Measurements from ENCODE around the gene SEZ6.

SEZ6 gene

DNA sequence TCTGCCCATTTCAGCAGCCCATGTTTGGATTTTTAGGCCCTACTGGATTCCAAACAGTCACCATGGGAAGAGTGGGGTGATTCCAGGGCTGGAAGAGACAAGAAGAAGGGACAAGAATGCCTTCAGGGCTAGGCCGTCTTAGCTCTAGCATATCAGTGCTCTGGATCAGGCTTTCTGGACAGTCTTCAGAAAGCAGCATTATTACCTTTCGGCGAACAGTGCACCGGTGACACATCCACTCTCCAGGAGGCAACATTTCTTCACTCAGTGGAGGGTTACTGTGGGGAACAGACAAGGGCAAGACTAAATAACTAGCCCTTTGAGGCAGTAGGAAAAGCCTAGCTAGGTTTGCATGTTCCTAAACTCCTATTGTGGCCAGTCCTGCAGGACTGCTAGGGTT is 79.0 kb downstream of the SEZ6 start:
- no peaks in the 10 kb centered on the region for H3K9me3 ChIP-seq (ENCODE audit: control insufficient read depth, low read length)
- no peak overlapping the region for H3K9ac ChIP-seq
- H3K4me2 ChIP-seq (ENCODE audit: low read length), result no peak overlapping the region
- no peak for TF ChIP-seq CTCF (IDR thresholded peaks at IDR 0.05)
- H3K27ac ChIP-seq, result no peak overlapping the region
- peaks cover 53% of the 10 kb centered on the region for H3K79me2 ChIP-seq
- no peak overlapping the region for H3K4me3 ChIP-seq (ENCODE audit: low read depth, low read length)
- H3K4me1 ChIP-seq, result peaks cover 6% of the 10 kb centered on the region
- H3K27me3 ChIP-seq (ENCODE audit: control insufficient read depth, insufficient read depth, low read length), result no peaks in the 10 kb centered on the region
- no peak overlapping the region for H2AFZ ChIP-seq
- H3K36me3 ChIP-seq (ENCODE audit: control insufficient read depth, insufficient read depth, low read length), result no peaks in the 10 kb centered on the region

DNA sequence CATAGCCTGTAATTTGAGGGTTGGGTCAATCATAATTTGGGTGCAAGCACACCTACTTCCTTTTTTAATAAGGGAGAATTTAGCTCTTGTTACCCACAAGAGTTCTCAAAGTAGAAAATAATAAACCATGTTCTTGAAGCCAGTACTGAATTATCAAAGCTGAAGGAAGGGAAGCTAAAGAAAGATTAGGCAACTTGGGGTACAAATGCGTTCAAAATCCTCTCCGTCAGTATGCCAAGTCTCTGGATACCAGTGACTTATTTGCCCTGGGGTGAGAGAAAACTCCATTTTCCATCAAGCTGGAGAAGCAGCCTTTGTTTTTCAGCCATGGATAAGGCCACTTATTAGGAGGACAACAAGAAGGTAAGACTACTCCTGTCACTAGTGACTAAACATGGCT is 79.5 kb downstream of the SEZ6 start:
- Histone ChIP-seq H3K9me3 (ENCODE audit: control insufficient read depth, low read length) (no peaks in the 10 kb centered on the region), H3K79me2 (peaks cover 49% of the 10 kb centered on the region), H3K27me3 (ENCODE audit: control insufficient read depth, insufficient read depth, low read length) (no peaks in the 10 kb centered on the region), H2AFZ (no peak overlapping the region), H3K4me3 (ENCODE audit: low read depth, low read length) (no peak overlapping the region), H3K36me3 (ENCODE audit: control insufficient read depth, insufficient read depth, low read length) (no peaks in the 10 kb centered on the region), H3K4me1 (peaks cover 6% of the 10 kb centered on the region), H3K9ac (no peak overlapping the region), H3K4me2 (ENCODE audit: low read length) (no peak overlapping the region), H3K27ac (peak overlapping the region; percentile 19)
- no peak for TF ChIP-seq CTCF (IDR thresholded peaks at IDR 0.05)

GRCh38 chr17:28925912-28926365 is 79.9 kb downstream of the SEZ6 start:
- Histone ChIP-seq H3K9me3 (ENCODE audit: control insufficient read depth, low read length) (no peaks in the 10 kb centered on the region), H3K36me3 (ENCODE audit: control insufficient read depth, insufficient read depth, low read length) (no peaks in the 10 kb centered on the region), H3K79me2 (peaks cover 47% of the 10 kb centered on the region), H3K27me3 (ENCODE audit: control insufficient read depth, insufficient read depth, low read length) (no peaks in the 10 kb centered on the region), H2AFZ (no peak overlapping the region), H3K4me3 (ENCODE audit: low read depth, low read length) (no peak overlapping the region), H3K9ac (no peak overlapping the region), H3K4me2 (ENCODE audit: low read length) (no peak overlapping the region), H3K27ac (peak overlapping the region; percentile 21), H3K4me1 (peaks cover 6% of the 10 kb centered on the region)
- TF ChIP-seq CTCF (IDR thresholded peaks at IDR 0.05), result no peak

- no peaks in the 10 kb centered on the region for H3K9me3 ChIP-seq (ENCODE audit: control insufficient read depth, low read length)
- no peak overlapping the region for H3K27ac ChIP-seq
- H3K4me3 ChIP-seq (ENCODE audit: low read depth, low read length), result no peak overlapping the region
- no peaks in the 10 kb centered on the region for H3K36me3 ChIP-seq (ENCODE audit: control insufficient read depth, insufficient read depth, low read length)
- no peak overlapping the region for H3K9ac ChIP-seq
- peaks cover 5% of the 10 kb centered on the region for H3K79me2 ChIP-seq
- no peaks in the 10 kb centered on the region for H3K4me1 ChIP-seq
- no peak overlapping the region for H2AFZ ChIP-seq
- H3K4me2 ChIP-seq (ENCODE audit: low read length), result no peak overlapping the region
- no peaks in the 10 kb centered on the region for H3K27me3 ChIP-seq (ENCODE audit: control insufficient read depth, insufficient read depth, low read length)
- no peak for TF ChIP-seq CTCF (IDR thresholded peaks at IDR 0.05)
Measured at GRCh38 chr17:28920201-28920600, 85.6 kb downstream of the SEZ6 start.

GRCh38 chr17:28918295-28918694 is 87.5 kb downstream of the SEZ6 start:
- TF ChIP-seq CTCF (IDR thresholded peaks at IDR 0.05), result no peak
- Histone ChIP-seq H3K36me3 (ENCODE audit: control insufficient read depth, insufficient read depth, low read length) (no peaks in the 10 kb centered on the region), H3K4me2 (ENCODE audit: low read length) (no peak overlapping the region), H3K79me2 (no peaks in the 10 kb centered on the region), H3K27me3 (ENCODE audit: control insufficient read depth, insufficient read depth, low read length) (no peaks in the 10 kb centered on the region), H3K27ac (no peak overlapping the region), H2AFZ (no peak overlapping the region), H3K9ac (no peak overlapping the region), H3K4me3 (ENCODE audit: low read depth, low read length) (no peak overlapping the region), H3K4me1 (no peaks in the 10 kb centered on the region), H3K9me3 (ENCODE audit: control insufficient read depth, low read length) (no peaks in the 10 kb centered on the region)
